B cell (primary cell): ENCODE measurements around the gene HTR4. TPM values are rescaled to one million over a fixed set of nuclear protein-coding genes. Genes with fewer than 3 reads are reported as not detected.

Experiments used
- ATAC-seq: fragments of 200-7000 bp; cut with Tn5 transposase; one replicate; pipeline ENCODE4 v1.10.0; 2021; ENCODE audit warnings: low read depth, mild to moderate bottlenecking, moderate number of reproducible peaks, moderate library complexity
- CTCF ChIA-PET: fragments of 350-600 bp; sonication (Branson Sonifier 250); formaldehyde crosslinking; loops from one replicate; lab custom pipeline; 2021; ENCODE audit warnings: antibody characterized with exemption, inconsistent platforms; lab: Charles Lee
- POLR2A ChIA-PET: fragments of 350-600 bp; sonication (Branson Sonifier 250); formaldehyde crosslinking; loops from one replicate; lab custom pipeline; 2021; ENCODE audit warnings: antibody characterized with exemption; lab: Charles Lee
- DNase-seq: peaks from one replicate; pipeline ENCODE4 v3.0.0; 2013
- H2AFZ ChIP-seq: 2 replicates; pipeline ENCODE4 v1.6.1; 2012; ENCODE audit warnings: mild to moderate bottlenecking, low read depth, low read length; ENCODE audit not compliant: insufficient read depth, poor library complexity, severe bottlenecking
- H3K27ac ChIP-seq, 2 donors: 1 replicate in 1 of 2; 2 replicates in 1 of 2; pipeline ENCODE4 v1.5.1; 2012 to 2013; ENCODE audit warnings: low read length in 2 of 2, mild to moderate bottlenecking in 2 of 2, moderate library complexity in 1 of 2
- H3K27me3 ChIP-seq, 4 experiments: fragments of 200-600 bp in 1 of 4; sonication (generic) in 1 of 4; replicated peaks in 1 of 4; 1 replicate in 2 of 4; 2 replicates in 2 of 4; pipeline versions ENCODE4 v1.6.1 to v1.7.0; 2013 to 2016; ENCODE audit warnings: low read length in 3 of 4, mild to moderate bottlenecking in 2 of 4, mixed read lengths in 1 of 4, moderate library complexity in 1 of 4; ENCODE audit not compliant: insufficient read depth in 4 of 4, control insufficient read depth in 3 of 4; ENCODE audit errors: control extremely low read depth in 1 of 4
- H3K36me3 ChIP-seq, 2 experiments: replicated peaks in 1 of 2; 1 replicate in 1 of 2; 2 replicates in 1 of 2; pipeline versions ENCODE4 v1.6.1 to v1.7.1; 2013; ENCODE audit warnings: low read length in 1 of 2; ENCODE audit not compliant: insufficient read depth in 2 of 2, control insufficient read depth in 1 of 2; ENCODE audit errors: control extremely low read depth in 1 of 2, extremely low read depth in 1 of 2
- H3K4me1 ChIP-seq, 2 donors: fragments of 200-600 bp in 1 of 2; sonication (generic) in 1 of 2; 1 replicate in 1 of 2; 2 replicates in 1 of 2; pipeline versions ENCODE4 v1.5.1 to v1.6.1; 2013 to 2017; ENCODE audit warnings: low read length in 2 of 2; ENCODE audit not compliant: control insufficient read depth in 2 of 2, insufficient read depth in 2 of 2
- H3K4me2 ChIP-seq: replicated peaks from 2 replicates; pipeline ENCODE3; 2012; ENCODE audit warnings: mild to moderate bottlenecking, low read depth, low read length; ENCODE audit not compliant: poor library complexity, severe bottlenecking
- H3K4me3 ChIP-seq, 5 experiments: fragments of 200-600 bp in 1 of 5; sonication (generic) in 1 of 5; 1 replicate in 3 of 5; 2 replicates in 2 of 5; pipeline versions ENCODE4 v1.5.1 to v1.7.0; 2011 to 2016; ENCODE audit warnings: low read length in 4 of 5, mild to moderate bottlenecking in 4 of 5, low read depth in 2 of 5, control low read depth in 1 of 5, moderate library complexity in 1 of 5; ENCODE audit not compliant: insufficient read depth in 1 of 5; ENCODE audit errors: control extremely low read depth in 1 of 5, extremely low read depth in 1 of 5
- H3K79me2 ChIP-seq: fragments of 200-600 bp; sonication (generic); one replicate; pipeline ENCODE4 v1.6.0; 2016; ENCODE audit warnings: low read length; ENCODE audit not compliant: control insufficient read depth, insufficient read depth
- H3K9ac ChIP-seq: fragments of 200-600 bp; sonication (generic); 2 replicates; pipeline ENCODE4 v1.6.1; 2017; ENCODE audit warnings: mild to moderate bottlenecking, low read length, moderate library complexity
- H3K9me3 ChIP-seq, 3 donors: one replicate each; pipeline versions ENCODE4 v1.6.1 to v1.7.1; 2013; ENCODE audit warnings: low read length in 2 of 3; ENCODE audit not compliant: control insufficient read depth in 2 of 3, insufficient read depth in 1 of 3; ENCODE audit errors: control extremely low read depth in 1 of 3
- H4K20me1 ChIP-seq: 2 replicates; pipeline ENCODE4 v1.6.0; 2012; ENCODE audit warnings: mild to moderate bottlenecking, low read length; ENCODE audit not compliant: insufficient read depth, control insufficient read depth, poor library complexity, severe bottlenecking
- H3K27ac Mint-ChIP-seq: one replicate; pipeline ENCODE4 v1.8.0; 2021; ENCODE audit warnings: mixed read lengths
- H3K27me3 Mint-ChIP-seq: one replicate; pipeline ENCODE4 v1.8.0; 2021; ENCODE audit warnings: mixed read lengths
- H3K4me1 Mint-ChIP-seq: one replicate; pipeline ENCODE4 v1.8.0; 2021; ENCODE audit warnings: mixed read lengths
- H3K4me3 Mint-ChIP-seq: one replicate; pipeline ENCODE4 v1.8.0; 2021; ENCODE audit warnings: mixed read lengths
- H3K9me3 Mint-ChIP-seq: one replicate; pipeline ENCODE4 v1.8.0; 2022; ENCODE audit warnings: mixed read lengths; ENCODE audit not compliant: insufficient read depth
- EZH2 ChIP-seq: IDR thresholded peaks from 2 replicates; pipeline ENCODE4 v1.6.1; 2012; ENCODE audit warnings: borderline replicate concordance, low read depth, mild to moderate bottlenecking, moderate library complexity, low read length; ENCODE audit not compliant: insufficient read depth, poor library complexity, severe bottlenecking
- WGBS: methylation state at CpG from one replicate; pipeline ENCODE4 v1.1.5; 2013; ENCODE audit warnings: missing lambda C conversion rate; ENCODE audit not compliant: insufficient coverage; 5-methylcytosine and 5-hydroxymethylcytosine counted together
- intact Hi-C: fragments of 100-400 bp; cut with micrococcal nuclease; formaldehyde crosslinking; loops from one replicate; pipeline ENCODE4 v1.10.0; 2022
- polyA plus RNA-seq: library from polyadenylated mRNA; depleted of rRNA; stranded (reverse); fragments of >200 nt; gene quantifications from 2 replicates; pipeline ENCODE4 v1.2.3, GENCODE V29; 2012
- total RNA-seq, 2 donors: library from RNA; stranded (reverse); fragments of 120-200 nt in 1 of 2; gene quantifications; 1 replicate in 1 of 2; 2 replicates in 1 of 2; pipeline versions ENCODE4 v1.2.3 to v1.2.4, GENCODE V29; 2013 to 2022
- TF ChIP-seq, protein P1 (sequence below): fragments of 200-600 bp; IDR thresholded peaks from one replicate; pipeline ENCODE4 v1.8.0; 2022; ENCODE audit warnings: antibody characterized with exemption, mild to moderate bottlenecking

HTR4 gene
- total and polyA plus RNA-seq, 2 donors (not counting 1 experiment from before 2014, with no cell fraction given) = not detected

- no peak overlapping the region for H3K4me2 ChIP-seq
- peaks cover 16% of the 10 kb centered on the region for H3K27me3 Mint-ChIP-seq
- H3K4me1 Mint-ChIP-seq = no peaks in the 10 kb centered on the region
- intact Hi-C loops = no loop called here
- POLR2A ChIA-PET = no interaction called here
- CTCF ChIA-PET = no interaction called here
- ATAC-seq = no peak
- no peak for TF ChIP-seq EZH2
- TF ChIP-seq, protein P1, sequence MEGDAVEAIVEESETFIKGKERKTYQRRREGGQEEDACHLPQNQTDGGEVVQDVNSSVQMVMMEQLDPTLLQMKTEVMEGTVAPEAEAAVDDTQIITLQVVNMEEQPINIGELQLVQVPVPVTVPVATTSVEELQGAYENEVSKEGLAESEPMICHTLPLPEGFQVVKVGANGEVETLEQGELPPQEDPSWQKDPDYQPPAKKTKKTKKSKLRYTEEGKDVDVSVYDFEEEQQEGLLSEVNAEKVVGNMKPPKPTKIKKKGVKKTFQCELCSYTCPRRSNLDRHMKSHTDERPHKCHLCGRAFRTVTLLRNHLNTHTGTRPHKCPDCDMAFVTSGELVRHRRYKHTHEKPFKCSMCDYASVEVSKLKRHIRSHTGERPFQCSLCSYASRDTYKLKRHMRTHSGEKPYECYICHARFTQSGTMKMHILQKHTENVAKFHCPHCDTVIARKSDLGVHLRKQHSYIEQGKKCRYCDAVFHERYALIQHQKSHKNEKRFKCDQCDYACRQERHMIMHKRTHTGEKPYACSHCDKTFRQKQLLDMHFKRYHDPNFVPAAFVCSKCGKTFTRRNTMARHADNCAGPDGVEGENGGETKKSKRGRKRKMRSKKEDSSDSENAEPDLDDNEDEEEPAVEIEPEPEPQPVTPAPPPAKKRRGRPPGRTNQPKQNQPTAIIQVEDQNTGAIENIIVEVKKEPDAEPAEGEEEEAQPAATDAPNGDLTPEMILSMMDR = no peak
- no peaks in the 10 kb centered on the region for H3K79me2 ChIP-seq
- H3K27me3 ChIP-seq = peaks cover 0 to 3% (median 0%) of the 10 kb centered on the region in 4 experiments
- no peak for DNase-seq
- WGBS = 50% methylated on average over 2 of the region's 6 CpGs
- no peak overlapping the region for H2AFZ ChIP-seq
- no peak overlapping the region for H3K9ac ChIP-seq
- H3K4me3 Mint-ChIP-seq = no peak overlapping the region
- peaks cover 4% of the 10 kb centered on the region for H3K9me3 Mint-ChIP-seq
- H3K36me3 ChIP-seq = no peaks in the 10 kb centered on the region
- no peak overlapping the region for H3K27ac Mint-ChIP-seq
- no peaks in the 10 kb centered on the region for H3K4me1 ChIP-seq
- peaks cover 0 to 3% (median 0%) of the 10 kb centered on the region in 3 donors for H3K9me3 ChIP-seq
- no peak overlapping the region for H3K27ac ChIP-seq
- no peaks in the 10 kb centered on the region for H4K20me1 ChIP-seq
- H3K4me3 ChIP-seq = no peak overlapping the region
Observed at GRCh38 chr5:148697180-148697808, 43.0 kb upstream of the HTR4 start.

GRCh38 chr5:148696187-148697036, 42.1 kb upstream of the HTR4 start:
- CTCF ChIA-PET = no interaction called here
- Histone ChIP-seq H3K4me3 (no peak overlapping the region), H3K9ac (no peak overlapping the region), H3K27me3 (peaks cover 0 to 3% (median 0%) of the 10 kb centered on the region in 4 experiments), H2AFZ (no peak overlapping the region), H3K9me3 (no peaks in the 10 kb centered on the region), H3K4me1 (no peaks in the 10 kb centered on the region), H3K79me2 (no peaks in the 10 kb centered on the region), H4K20me1 (no peaks in the 10 kb centered on the region), H3K4me2 (no peak overlapping the region), H3K36me3 (no peaks in the 10 kb centered on the region), H3K27ac (no peak overlapping the region)
- no peaks in the 10 kb centered on the region for H3K4me1 Mint-ChIP-seq
- POLR2A ChIA-PET = no interaction called here
- H3K27ac Mint-ChIP-seq = no peak overlapping the region
- intact Hi-C loops = no loop called here
- no peak overlapping the region for H3K4me3 Mint-ChIP-seq
- peaks cover 13% of the 10 kb centered on the region for H3K27me3 Mint-ChIP-seq
- DNase-seq (no peak), ATAC-seq (no peak)
- no peaks in the 10 kb centered on the region for H3K9me3 Mint-ChIP-seq
- 100% methylated on average over 1 of the region's 3 CpGs for WGBS
- TF ChIP-seq, protein P1 = no peak
